Cardiac muscle cell (in vitro differentiated cells and primary cell): ENCODE data around the gene CSTB. TPM values are rescaled to one million over a fixed set of nuclear protein-coding genes. Genes with fewer than 3 reads are reported as not detected.

Source experiments
- DNase-seq, 2 donors: peaks; one replicate each; pipeline versions ENCODE4 v3.0.0 to v3.0.0-alpha.2; 2010 to 2017; ENCODE audit warnings: low read depth in 1 of 2, low spot score in 1 of 2
- H3K27ac ChIP-seq: fragments of 200-600 bp; sonication (generic); 2 replicates; pipeline ENCODE4 v1.5.1; 2016
- H3K27me3 ChIP-seq: fragments of 200-600 bp; sonication (generic); 2 replicates; pipeline ENCODE4 v1.6.0; 2016; ENCODE audit warnings: control low read depth
- H3K36me3 ChIP-seq: fragments of 200-600 bp; sonication (generic); 2 replicates; pipeline ENCODE4 v1.5.1; 2016; ENCODE audit warnings: control low read depth
- H3K4me1 ChIP-seq: fragments of 200-600 bp; sonication (generic); 2 replicates; pipeline ENCODE4 v1.8.1; 2017; ENCODE audit warnings: low read depth, mild to moderate bottlenecking, mixed run types
- H3K4me3 ChIP-seq: fragments of 200-600 bp; sonication (generic); 2 replicates; pipeline ENCODE4 v1.5.1; 2016; ENCODE audit warnings: mild to moderate bottlenecking
- H3K9me3 ChIP-seq: fragments of 200-600 bp; sonication (generic); 2 replicates; pipeline ENCODE4 v1.5.1; 2017; ENCODE audit warnings: low read depth, mild to moderate bottlenecking, control low read depth
- polyA plus RNA-seq: library from polyadenylated mRNA; unstranded; fragments of >200 nt; fragmentation: Nextera tagmentation; extraction: Ambion mirVana; gene quantifications from 2 replicates; pipeline ENCODE4 v1.2.1, GENCODE V29; 2016
- total RNA-seq: library from RNA; depleted of rRNA; stranded (reverse); fragments of >200 nt; gene quantifications from 2 replicates; pipeline ENCODE4 v1.2.3, GENCODE V29; 2016
- TF ChIP-seq, protein P1 (sequence below): IDR thresholded peaks from 2 replicates; pipeline ENCODE4 v1.5.1; 2012; ENCODE audit warnings: low read depth, mild to moderate bottlenecking, low read length

Gene CSTB
- total and polyA plus RNA-seq, 2 experiments from 2014 or later = 9.8 to 83.3 TPM

DNA sequence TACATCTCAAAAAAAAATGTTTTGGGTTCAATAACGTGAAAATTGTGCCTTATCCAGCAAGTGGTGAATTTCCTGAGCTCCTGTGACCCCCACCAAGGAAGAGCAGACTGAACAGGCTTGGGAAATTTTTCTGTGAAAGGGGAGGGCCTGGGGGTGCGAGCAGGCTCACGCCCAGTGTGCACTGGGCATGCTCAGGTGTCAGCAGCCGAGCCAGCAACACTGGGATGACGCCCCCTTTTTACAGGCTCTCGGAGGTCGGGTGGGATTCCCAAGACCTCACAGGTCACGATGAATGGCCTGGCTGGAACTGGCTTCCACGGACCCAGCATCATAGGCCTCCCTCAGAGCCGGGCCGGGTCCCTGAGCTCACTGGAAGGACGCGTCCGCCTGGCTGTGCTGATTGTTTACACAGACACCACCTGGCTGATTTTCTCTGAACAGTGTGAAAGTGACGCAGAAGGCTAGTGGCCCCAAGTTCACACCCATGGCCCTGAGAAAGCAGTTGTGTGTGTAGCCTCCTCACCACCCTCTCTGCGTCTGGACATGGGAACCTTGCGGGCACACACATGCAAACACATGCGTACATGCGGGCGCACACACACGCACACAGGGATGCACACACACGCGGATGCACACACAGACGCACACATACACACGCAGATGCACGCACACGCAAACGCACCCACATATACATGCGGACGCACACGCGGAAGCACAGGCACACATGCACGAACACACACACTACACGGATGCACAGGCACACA lies 9.2 kb downstream of the CSTB start:
- H3K4me3 ChIP-seq = no peak overlapping the region
- no peak for DNase-seq
- no peaks in the 10 kb centered on the region for H3K27me3 ChIP-seq
- H3K36me3 ChIP-seq = no peaks in the 10 kb centered on the region
- no peaks in the 10 kb centered on the region for H3K9me3 ChIP-seq
- TF ChIP-seq, protein P1, sequence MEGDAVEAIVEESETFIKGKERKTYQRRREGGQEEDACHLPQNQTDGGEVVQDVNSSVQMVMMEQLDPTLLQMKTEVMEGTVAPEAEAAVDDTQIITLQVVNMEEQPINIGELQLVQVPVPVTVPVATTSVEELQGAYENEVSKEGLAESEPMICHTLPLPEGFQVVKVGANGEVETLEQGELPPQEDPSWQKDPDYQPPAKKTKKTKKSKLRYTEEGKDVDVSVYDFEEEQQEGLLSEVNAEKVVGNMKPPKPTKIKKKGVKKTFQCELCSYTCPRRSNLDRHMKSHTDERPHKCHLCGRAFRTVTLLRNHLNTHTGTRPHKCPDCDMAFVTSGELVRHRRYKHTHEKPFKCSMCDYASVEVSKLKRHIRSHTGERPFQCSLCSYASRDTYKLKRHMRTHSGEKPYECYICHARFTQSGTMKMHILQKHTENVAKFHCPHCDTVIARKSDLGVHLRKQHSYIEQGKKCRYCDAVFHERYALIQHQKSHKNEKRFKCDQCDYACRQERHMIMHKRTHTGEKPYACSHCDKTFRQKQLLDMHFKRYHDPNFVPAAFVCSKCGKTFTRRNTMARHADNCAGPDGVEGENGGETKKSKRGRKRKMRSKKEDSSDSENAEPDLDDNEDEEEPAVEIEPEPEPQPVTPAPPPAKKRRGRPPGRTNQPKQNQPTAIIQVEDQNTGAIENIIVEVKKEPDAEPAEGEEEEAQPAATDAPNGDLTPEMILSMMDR = no peak
- H3K27ac ChIP-seq = no peak overlapping the region
- peaks cover 4% of the 10 kb centered on the region for H3K4me1 ChIP-seq

DNA sequence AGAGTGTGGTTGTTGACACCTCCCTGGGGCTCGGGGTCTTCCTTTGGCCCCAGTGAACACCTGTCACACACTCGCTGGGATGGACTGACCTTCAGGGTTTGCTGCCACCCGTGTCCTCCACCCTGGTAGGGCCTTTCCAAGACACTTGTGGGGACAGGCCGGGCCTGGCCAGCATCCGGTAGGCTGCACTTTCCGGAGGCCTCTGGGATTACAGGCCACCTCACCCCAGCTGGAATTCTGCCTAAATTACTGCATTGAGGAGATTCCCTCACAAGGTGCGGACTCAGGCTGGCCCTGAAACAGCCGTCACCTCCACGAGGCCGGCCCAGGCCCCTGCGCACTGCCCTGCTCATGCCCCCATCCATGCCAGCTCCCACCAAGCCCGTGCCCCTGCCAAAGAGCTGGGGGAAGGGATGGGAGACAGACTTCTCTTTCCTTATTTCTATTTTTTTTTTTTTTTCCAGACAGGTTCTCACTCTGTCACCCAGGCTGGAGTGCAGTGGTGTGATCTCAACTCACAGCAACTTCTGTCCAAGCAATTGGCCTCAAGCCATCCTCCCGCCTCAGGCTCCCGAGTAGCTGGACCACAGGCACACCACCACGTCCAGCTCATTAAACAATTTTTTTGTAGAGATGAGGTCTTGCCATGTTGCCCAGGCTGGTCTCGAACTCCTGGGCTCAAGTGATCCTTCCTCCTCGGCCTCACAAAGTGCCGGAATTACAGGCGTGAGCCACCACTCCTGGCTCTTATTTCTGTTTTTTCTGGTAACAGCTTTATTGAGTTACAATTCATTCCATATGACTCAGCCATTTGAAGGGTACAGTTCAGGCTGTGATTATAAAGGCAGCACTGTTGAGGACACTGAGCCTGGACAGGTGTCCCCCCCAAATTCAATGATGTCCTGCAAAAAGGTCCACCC lies 11.3 kb downstream of the CSTB start:
- H3K9me3 ChIP-seq = no peaks in the 10 kb centered on the region
- H3K4me1 ChIP-seq = peaks cover 4% of the 10 kb centered on the region
- TF ChIP-seq, protein P1 = no peak
- no peak overlapping the region for H3K4me3 ChIP-seq
- H3K27ac ChIP-seq = no peak overlapping the region
- DNase-seq = no peak
- H3K27me3 ChIP-seq = no peaks in the 10 kb centered on the region
- H3K36me3 ChIP-seq = no peaks in the 10 kb centered on the region

DNA sequence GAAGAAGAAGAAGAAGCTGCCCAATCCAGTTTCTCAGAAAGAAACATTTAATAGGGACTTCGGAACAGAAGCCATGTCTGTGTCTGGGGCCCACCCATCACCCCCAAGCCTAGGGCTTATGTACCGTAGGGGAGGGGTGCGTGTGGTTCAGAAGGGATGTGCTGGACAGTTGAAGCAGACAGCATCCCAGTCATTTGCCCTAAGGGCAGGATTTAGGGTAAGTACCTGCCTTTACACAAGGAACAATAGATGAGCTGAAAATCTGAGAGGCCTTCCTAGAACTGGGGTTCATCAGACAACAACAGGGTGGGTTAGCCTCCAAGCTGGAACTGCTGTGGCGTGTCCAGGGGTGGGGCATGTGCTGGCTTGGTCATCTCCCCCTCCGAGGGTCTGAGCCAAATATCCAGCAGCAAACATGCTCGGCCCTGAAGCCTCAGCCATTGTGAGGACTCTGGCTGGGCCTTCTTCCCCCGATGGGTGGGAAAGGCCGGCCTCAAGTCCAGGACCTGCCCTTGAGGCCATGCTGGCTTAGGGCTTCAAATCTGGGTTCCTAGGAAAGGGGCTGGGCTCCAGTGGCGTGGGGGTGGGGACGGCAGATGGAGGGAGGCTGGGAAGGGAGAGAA lies 12.1 kb downstream of the CSTB start:
- Histone ChIP-seq H3K27ac (no peak overlapping the region), H3K4me1 (peaks cover 4% of the 10 kb centered on the region), H3K36me3 (no peaks in the 10 kb centered on the region), H3K27me3 (no peaks in the 10 kb centered on the region), H3K9me3 (no peaks in the 10 kb centered on the region), H3K4me3 (no peak overlapping the region)
- TF ChIP-seq, protein P1 = no peak
- DNase-seq = no peak

- no peaks in the 10 kb centered on the region for H3K9me3 ChIP-seq
- TF ChIP-seq, protein P1 = no peak
- no peak for DNase-seq
Measured at GRCh38 chr21:43762303-43763128, 13.6 kb downstream of the CSTB start.

DNA sequence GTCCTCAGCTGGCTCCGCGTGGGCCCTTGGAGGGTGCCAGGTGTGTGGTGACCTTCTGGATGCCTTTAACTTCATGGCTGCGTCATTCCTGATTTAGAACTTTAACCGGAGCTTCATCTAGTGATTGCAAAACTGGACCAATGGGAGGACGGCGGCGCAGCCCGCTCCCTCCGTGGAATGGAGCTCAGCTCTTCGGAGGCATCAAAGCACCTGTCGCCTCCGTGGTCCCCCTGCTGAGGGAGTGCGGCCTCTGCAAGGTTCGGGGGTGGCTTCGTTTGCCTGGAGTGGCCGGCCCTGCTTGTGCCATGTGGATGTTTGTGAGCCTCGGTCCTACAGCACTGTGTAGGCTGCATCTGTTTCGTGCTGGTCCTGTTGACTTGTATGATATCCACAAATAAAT lies 14.2 kb downstream of the CSTB start:
- Histone ChIP-seq H3K4me3 (no peak overlapping the region), H3K9me3 (no peaks in the 10 kb centered on the region), H3K27me3 (no peaks in the 10 kb centered on the region), H3K4me1 (no peaks in the 10 kb centered on the region), H3K36me3 (no peaks in the 10 kb centered on the region), H3K27ac (no peak overlapping the region)
- TF ChIP-seq, protein P1 = no peak
- no peak for DNase-seq

More at GRCh38 chr21:43762303-43763128, 13.6 kb downstream of the CSTB start:
- Histone ChIP-seq H3K4me1 (no peaks in the 10 kb centered on the region), H3K4me3 (no peak overlapping the region), H3K27ac (no peak overlapping the region), H3K36me3 (no peaks in the 10 kb centered on the region), H3K27me3 (no peaks in the 10 kb centered on the region)
